Activated CD8-positive, alpha-beta memory T cell treated with anti-CD3 and anti-CD28 coated beads for 4 hours (primary cell): ENCODE results near the gene SDC1.

Experiments
- DNase-seq, 2 donors: peaks; one replicate each; pipeline ENCODE4 v3.0.0-alpha.2; 2020; ENCODE audit warnings: low read depth in 2 of 2

The SDC1 gene

GRCh38 chr2:20229322-20230113 lies 4.6 kb upstream of the SDC1 start:
- DNase-seq: no peak

GRCh38 chr2:20227894-20228505 lies 3.1 kb upstream of the SDC1 start:
- no peak for DNase-seq

DNA sequence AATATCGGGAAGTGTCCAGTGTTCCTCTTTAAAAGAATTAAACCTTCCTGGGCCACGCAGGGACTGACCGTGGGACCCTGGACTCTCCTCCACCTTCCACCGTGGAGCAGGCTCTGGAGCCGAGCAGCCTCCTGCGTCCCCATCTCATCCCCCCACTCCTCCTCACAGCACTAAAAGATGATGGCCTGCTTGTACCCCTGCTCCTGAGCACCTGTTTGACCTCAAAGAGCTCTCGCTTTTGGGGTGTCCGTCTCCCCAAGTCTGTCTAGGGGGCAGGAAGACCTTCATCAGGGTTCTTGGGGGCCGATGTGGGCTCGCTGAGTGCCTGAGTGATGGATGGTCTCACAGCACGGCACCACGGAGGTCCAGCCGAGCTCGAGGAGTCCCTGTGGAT lies 1.2 kb upstream of the SDC1 start:
- no peak for DNase-seq

DNA sequence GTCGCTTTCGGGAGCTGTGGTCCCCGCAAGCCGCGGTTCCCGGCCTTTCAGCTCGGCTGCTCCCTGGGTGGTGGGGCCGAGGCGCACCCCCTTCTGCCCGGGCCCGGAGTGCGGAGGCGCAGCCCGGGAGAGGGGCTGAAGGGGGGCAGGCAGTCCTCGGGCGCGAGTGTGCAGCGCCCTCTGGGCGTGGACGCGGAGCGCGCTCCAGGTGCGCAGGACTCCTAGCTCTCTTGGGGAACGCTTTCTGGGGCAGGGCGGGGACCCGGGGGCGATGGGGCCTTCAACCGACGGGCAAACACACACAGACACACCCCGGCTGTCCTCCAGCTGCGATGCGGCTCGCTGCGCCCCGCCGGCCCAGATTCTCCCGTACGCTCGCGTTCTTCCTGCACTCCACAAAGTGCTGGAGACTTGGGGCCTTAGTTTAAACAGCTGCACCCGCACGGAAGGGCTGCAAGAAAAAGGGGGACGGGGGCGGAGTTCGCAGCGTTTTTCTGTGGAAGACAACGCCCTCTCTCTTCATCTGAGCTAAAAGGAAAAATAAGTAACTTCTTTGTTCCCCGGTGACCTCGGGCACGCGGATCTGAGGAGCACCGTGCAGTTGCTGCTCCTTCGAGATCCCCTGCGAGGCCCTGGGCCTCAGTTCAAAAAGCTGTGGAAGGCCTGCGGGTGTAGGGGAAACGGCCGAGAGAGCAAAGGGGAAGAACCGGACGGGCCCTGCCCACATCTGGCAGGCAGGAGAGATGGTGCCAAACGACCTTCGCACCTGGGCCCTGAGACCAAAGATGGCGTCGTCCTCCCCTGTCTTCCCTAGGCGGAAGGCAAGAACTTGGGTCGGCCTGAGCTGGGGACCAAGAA lies 593 bp upstream of the SDC1 start:
- DNase-seq: no peak

DNA sequence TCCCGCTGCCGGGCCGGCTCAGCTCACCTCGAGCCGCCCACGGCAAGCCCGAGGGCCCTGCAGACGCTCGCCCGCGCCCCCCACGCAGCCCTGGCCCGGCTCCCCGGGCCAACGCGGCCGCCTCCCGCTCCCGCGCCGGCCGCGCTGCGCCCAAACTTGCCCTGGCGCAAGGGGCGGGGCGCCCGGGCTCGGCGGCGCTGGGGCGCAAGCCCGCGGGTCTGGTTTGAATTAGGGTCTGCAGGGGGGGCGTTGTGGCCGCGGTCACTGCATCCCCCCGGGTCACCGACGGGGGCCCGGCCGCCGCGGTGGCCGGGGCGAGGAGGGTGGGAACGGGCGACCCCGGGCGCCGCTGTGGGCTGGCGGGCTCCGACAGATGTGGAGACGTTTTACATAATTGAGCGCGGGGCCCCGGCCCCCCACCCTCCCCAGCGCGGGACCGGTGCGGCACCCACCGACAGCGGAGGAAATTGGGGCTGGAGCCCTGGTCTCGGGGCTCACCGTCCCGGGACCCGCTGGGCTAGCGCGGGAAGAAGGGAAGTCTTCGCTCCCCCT lies 690 bp downstream of the SDC1 start:
- DNase-seq: no peak

DNA sequence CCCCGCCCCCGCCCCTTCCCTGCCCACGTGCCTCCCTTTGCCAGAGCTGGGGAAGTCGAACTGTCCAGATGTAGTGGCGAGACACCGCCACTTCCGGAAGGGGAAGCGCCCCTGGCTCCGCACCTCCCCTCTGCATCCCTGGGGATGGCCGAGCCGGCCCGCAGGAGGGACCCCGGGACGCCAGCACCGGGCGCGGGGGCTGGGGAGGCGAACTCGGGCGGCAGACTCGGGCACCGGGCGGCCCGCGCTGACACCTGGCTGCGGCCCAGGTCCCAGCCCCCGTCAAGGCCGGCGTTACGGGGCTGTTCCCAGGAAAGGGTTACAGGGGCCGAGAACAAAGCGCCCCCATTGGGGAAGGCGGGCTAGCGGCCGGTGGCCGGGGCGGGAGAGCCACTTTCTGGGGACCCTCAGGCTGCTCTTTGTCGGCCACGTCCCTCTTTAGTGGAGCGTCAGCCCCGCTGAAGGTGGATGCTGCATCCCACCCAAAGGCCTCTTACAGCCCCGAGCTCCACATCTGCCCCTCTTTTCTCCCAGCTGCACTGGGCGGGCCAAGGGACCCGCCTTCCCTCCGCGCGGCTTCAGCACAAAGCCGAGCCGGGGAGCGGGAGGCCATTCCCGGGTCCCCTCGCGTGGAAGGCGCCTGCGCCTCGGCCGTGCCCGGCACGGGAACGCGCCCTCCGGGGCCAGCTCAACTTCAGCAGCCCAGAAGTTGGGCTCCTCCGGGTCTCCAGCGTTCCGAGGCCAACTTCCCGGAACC lies 1.3 kb downstream of the SDC1 start:
- no peak for DNase-seq

DNA sequence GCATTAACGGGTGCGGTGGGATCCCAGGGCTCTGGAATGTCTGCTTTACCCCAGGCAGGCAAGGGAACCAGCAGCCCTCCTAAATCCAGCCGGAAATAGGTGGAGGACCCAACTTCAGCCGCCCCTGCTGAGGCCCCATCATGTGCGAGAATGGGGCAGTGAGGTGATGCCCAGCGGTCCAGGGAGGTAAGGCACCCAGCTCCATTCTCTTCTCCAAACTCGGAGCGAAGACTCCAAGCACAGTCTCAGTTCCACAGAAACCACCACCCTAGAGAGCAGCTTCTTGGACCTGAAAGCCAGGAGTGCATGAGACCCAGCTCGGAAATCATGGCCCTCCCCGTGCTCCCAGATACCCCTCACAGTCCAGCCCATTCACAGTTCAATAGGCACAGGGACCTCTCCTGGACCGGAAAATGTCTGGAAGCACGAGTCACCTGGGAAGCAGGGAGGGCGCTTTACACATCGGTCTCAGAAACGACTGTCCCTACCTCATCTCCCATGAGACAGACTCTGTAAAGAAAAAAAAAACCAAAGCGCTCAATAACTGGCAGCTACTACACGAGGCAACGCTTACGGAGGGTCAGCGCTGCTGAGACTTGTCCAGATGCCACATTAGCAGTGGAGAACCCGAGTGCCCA lies 2.0 kb downstream of the SDC1 start:
- no peak for DNase-seq

- DNase-seq: no peak
Measured at GRCh38 chr2:20222014-20222768, 2.7 kb downstream of the SDC1 start.

DNA sequence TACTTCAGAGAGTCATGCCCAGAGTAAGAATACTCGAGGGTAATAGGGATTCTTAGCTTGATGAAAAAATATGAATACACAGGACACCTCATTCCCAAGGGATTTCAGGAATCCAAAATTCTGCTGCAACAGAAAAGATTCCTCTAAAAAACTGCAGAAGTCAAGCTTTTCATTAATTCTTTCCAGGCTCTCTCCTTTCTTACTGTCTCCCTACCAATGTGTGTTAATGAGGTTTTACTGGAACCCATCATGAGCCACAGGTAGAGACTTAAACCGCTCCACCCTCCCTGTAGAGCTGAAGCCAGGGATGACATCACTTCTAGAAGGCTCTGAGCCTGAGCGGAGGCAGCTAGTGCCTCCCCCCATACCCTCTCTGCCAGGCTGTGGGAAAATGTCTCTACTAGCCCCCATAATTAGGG lies 3.4 kb downstream of the SDC1 start:
- no peak for DNase-seq

GRCh38 chr2:20220806-20221554 lies 4.0 kb downstream of the SDC1 start:
- no peak for DNase-seq

GRCh38 chr2:20219763-20220380 lies 5.1 kb downstream of the SDC1 start:
- DNase-seq: no peak

DNA sequence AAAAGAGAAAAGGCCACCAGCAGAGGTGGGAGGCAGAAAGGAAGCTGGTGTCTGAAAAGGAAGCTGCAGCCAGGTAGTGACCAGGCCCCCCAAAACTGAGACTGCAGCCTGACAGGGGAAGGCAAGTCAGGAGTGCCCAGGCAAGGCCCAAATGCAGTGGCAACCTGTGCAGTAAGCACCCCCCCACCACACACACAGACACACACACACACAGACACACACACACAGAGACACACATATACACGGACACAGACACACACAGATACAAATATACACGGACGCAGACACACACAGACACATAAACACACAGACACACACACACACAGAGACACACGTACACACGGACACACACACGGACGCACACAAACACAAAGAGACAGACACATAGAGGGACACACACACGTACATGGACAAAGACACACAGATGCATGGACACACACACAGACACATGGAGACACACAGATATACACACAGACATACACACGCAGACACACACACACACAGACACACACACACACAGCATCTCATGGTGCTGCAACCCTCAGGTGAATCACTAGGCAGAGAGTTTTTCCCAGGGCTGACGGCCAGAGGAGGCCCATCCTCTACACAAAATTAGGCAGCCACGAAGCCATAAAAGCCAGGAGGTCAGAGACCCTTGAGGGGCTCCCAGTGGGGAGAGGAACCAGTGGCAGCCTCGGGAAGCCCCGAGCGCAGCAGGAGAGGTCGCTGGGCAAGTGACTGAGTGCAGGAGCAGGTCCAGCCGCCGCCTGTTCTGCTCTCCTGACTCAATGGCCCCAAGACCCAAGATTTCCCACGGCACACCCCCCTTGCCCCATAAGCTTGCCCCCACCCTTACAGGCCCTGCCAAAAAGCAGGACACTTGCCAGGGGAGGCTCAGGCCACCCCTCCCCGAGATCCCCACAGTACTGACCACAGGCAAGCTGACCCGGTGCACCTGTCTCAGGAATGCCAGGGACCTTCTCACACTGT lies 6.3 kb downstream of the SDC1 start:
- DNase-seq: no peak

DNA sequence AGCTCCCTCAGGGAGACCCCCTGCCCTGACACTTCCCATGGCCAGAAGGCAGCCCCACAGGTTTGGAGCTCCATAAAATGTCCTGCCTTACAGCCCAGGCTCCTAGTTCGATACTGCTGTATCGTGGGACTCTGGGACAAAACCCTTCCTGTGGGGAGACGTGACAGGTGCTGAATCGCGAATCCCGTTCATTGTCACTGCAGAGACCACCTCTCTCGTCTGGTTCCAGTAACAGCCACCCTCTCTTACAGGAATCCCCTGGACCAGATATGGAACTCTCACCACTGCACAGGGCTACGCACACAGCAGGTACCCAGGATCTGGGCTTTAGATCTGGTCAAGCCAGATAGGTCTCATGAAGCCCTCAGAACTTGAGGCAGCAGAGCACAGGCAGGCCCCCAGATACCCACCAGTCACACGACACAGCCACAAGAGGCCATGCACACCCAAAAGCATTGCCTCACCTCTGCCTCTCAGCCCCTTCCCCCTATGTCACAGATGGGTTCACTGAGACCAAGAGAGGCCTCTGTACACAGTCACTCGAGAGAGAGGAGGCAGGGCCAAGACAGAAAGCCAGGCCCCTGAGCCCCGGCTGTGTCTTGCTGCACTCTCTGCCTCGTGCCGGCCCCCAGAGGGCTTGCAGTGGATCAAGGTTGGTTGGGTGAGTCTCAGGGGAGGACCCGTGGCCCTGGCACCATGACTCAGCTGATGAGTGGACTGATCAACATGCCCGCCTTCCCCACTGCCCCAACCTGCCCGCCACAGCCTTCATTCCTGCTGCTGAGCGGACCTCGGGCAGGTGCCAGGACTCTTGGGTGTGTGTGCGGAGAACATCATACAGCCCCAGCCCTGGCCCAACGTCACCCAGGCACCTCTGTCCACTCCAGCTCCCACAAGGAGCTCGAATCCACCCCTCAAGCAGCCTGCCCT lies 7.6 kb downstream of the SDC1 start:
- no peak for DNase-seq

- no peak for DNase-seq
Measured at GRCh38 chr2:20216130-20217025, 8.6 kb downstream of the SDC1 start.

GRCh38 chr2:20215183-20216040 lies 9.5 kb downstream of the SDC1 start:
- DNase-seq: no peak
